ENCODE measurements around the gene SGMS2. TPM values are rescaled to one million over a fixed set of nuclear protein-coding genes. Genes with fewer than 3 reads are reported as not detected.
A peak's percentile ranks its signal among the peaks of the same experiment; 100 is the strongest.

The SGMS2 gene
- polyA plus RNA-seq, 3 donors = 20.8 to 32.7 (median 23.0) TPM

GRCh38 chr4:107856901-107857300, 32.2 kb downstream of the SGMS2 start:
- DNase-seq = no peak
- H3K27me3 Mint-ChIP-seq (ENCODE audit: low read depth in 3 of 3) = peaks cover 0 to 1% (median 0%) of the 10 kb centered on the region in 3 donors
- peaks cover 62% of the 10 kb centered on the region for H3K79me2 ChIP-seq (ENCODE audit: insufficient read depth, low read length)
- no peak overlapping the region for H3K27ac ChIP-seq (ENCODE audit: low read depth in 1 of 2, low read length in 2 of 2)
- peaks cover 0 to 1% (median 0%) of the 10 kb centered on the region in 7 donors for H3K9me3 Mint-ChIP-seq
- H2AFZ ChIP-seq (ENCODE audit: insufficient read depth, low read depth, low read length, poor library complexity, severe bottlenecking) = no peak overlapping the region
- no CpG with 5 or more reads among the region's 1 CpG for WGBS (ENCODE audit: insufficient coverage)
- H3K4me2 ChIP-seq (replicated peaks; ENCODE audit: extremely low read depth, low read length, poor library complexity, severe bottlenecking) = no peak overlapping the region
- H3K4me1 ChIP-seq (ENCODE audit: control insufficient read depth in 1 of 2, insufficient read depth in 2 of 2, low read length in 2 of 2) = peaks cover 20 to 24% of the 10 kb centered on the region in 2 donors
- peaks cover 36% of the 10 kb centered on the region for H4K20me1 ChIP-seq (ENCODE audit: insufficient read depth, low read length)
- H3K36me3 Mint-ChIP-seq = peaks cover 36 to 60% of the 10 kb centered on the region in 2 donors
- no peak overlapping the region for H3K4me3 ChIP-seq (replicated peaks in 1 of 3; ENCODE audit: low read depth in 2 of 3, low read length in 3 of 3)
- no peak for TF ChIP-seq CTCF (IDR thresholded peaks at IDR 0.05)
- H3K27ac Mint-ChIP-seq = peak overlapping the region in 1 of 7 donors; percentile 52
- H3K4me1 Mint-ChIP-seq = peaks cover 48% of the 10 kb centered on the region
- no peak overlapping the region for H3K9ac ChIP-seq (ENCODE audit: insufficient read depth, low read length, poor library complexity, severe bottlenecking)
- H3K9me3 ChIP-seq (replicated peaks in 1 of 2; ENCODE audit: control insufficient read depth in 1 of 2, insufficient read depth in 1 of 2, low read length in 2 of 2) = no peaks in the 10 kb centered on the region
- intact Hi-C loops (cut with micrococcal nuclease) = no loop called here
- no peaks in the 10 kb centered on the region for H3K27me3 ChIP-seq (ENCODE audit: control insufficient read depth in 2 of 2, insufficient read depth in 2 of 2, low read length in 2 of 2)
- H3K4me3 Mint-ChIP-seq = no peak overlapping the region
- peaks cover 30 to 37% of the 10 kb centered on the region in 2 donors for H3K36me3 ChIP-seq (replicated peaks in 1 of 2; ENCODE audit: control insufficient read depth in 1 of 2, insufficient read depth in 2 of 2, low read length in 2 of 2)

- no peaks in the 10 kb centered on the region for H3K9me3 ChIP-seq (replicated peaks in 1 of 2; ENCODE audit: control insufficient read depth in 1 of 2, insufficient read depth in 1 of 2, low read length in 2 of 2)
- peak overlapping the region in 1 of 2 donors; percentile 23 for H3K27ac ChIP-seq (ENCODE audit: low read depth in 1 of 2, low read length in 2 of 2)
- intact Hi-C loops (cut with micrococcal nuclease) = no loop called here
- H3K79me2 ChIP-seq (ENCODE audit: insufficient read depth, low read length) = peaks cover 53% of the 10 kb centered on the region
- 100% methylated on average over 3 of the region's 4 CpGs for WGBS (ENCODE audit: insufficient coverage)
- no peak overlapping the region for H3K4me3 ChIP-seq (replicated peaks in 1 of 3; ENCODE audit: low read depth in 2 of 3, low read length in 3 of 3)
- H2AFZ ChIP-seq (ENCODE audit: insufficient read depth, low read depth, low read length, poor library complexity, severe bottlenecking) = no peak overlapping the region
- TF ChIP-seq CTCF (IDR thresholded peaks at IDR 0.05) = no peak
- H3K4me1 ChIP-seq (ENCODE audit: control insufficient read depth in 1 of 2, insufficient read depth in 2 of 2, low read length in 2 of 2) = peaks cover 20 to 21% of the 10 kb centered on the region in 2 donors
- H3K27me3 ChIP-seq (ENCODE audit: control insufficient read depth in 2 of 2, insufficient read depth in 2 of 2, low read length in 2 of 2) = no peaks in the 10 kb centered on the region
- Mint-ChIP-seq H3K36me3 (peaks cover 41 to 62% of the 10 kb centered on the region in 2 donors), H3K4me1 (peaks cover 45% of the 10 kb centered on the region), H3K27ac (peak overlapping the region in 4 of 7 donors; percentile 31 to 84 (median 58)), H3K9me3 (peaks cover 0 to 1% (median 0%) of the 10 kb centered on the region in 7 donors), H3K4me3 (no peak overlapping the region), H3K27me3 (ENCODE audit: low read depth in 3 of 3) (peaks cover 0 to 1% (median 0%) of the 10 kb centered on the region in 3 donors)
- no peak overlapping the region for H3K4me2 ChIP-seq (replicated peaks; ENCODE audit: extremely low read depth, low read length, poor library complexity, severe bottlenecking)
- no peak overlapping the region for H3K9ac ChIP-seq (ENCODE audit: insufficient read depth, low read length, poor library complexity, severe bottlenecking)
- H4K20me1 ChIP-seq (ENCODE audit: insufficient read depth, low read length) = peaks cover 36% of the 10 kb centered on the region
- H3K36me3 ChIP-seq (replicated peaks in 1 of 2; ENCODE audit: control insufficient read depth in 1 of 2, insufficient read depth in 2 of 2, low read length in 2 of 2) = peaks cover 35 to 45% of the 10 kb centered on the region in 2 donors
- DNase-seq = no peak
Observed at GRCh38 chr4:107857741-107858140, 33.0 kb downstream of the SGMS2 start.

Measured in CD14-positive monocyte (primary cell).